ENCODE results near the gene IL1RL2. TPM values are rescaled to one million over a fixed set of nuclear protein-coding genes. Genes with fewer than 3 reads are reported as not detected.

The IL1RL2 gene
- total RNA-seq, 4 donors from 2014 or later = 0.70 to 1.3 TPM; not detected in 2

DNA sequence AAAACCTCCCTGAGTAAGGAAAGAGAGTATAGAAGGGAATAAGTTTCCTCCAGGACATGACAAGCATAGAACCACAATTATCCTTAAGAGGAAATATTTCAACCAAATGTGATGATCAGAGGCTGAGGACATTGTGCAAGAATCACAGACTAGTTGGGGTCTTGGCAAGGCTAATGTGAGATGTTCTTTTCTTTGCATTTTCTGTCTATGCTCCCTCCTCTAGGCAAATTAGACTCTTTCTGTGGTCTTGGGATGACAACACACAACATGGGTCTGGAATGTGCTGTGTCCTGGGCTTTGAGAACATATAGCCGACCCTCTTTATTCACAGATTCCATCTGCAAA is 92.5 kb downstream of the IL1RL2 start:
- Histone ChIP-seq H3K36me3 (no peaks in the 10 kb centered on the region), H3K27me3 (no peaks in the 10 kb centered on the region), H3K27ac (no peak overlapping the region), H3K4me1 (no peaks in the 10 kb centered on the region), H3K9me3 (no peaks in the 10 kb centered on the region), H3K4me3 (no peak overlapping the region)
- intact Hi-C loops (cut with DNase I; ENCODE audit: low total_unique reads) = no loop called here
- DNase-seq = no peak
- TF ChIP-seq POLR2A (IDR thresholded peaks at IDR 0.05) (no peak), CTCF (IDR thresholded peaks at IDR 0.05) (no peak)

DNA sequence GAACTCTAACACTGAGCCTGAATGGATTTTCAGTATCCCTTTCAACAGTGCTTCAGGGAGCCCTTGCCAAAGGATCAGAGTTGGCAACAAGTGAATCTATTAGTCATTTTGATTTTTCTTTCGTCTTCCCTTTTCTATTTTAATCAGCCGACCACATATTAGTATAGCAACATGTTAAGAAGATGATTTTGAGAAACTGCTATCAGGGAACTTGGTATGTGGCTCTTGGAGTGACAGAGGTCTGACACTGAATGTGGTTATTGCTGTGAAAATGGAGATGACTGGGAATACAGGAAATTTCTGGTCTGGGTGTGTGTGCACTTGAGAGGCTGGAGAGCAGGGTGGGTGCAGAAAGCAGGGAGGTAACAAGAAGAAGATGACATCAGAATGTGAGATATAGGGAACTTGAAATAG is 95.9 kb downstream of the IL1RL2 start:
- Histone ChIP-seq H3K9me3 (no peaks in the 10 kb centered on the region), H3K36me3 (no peaks in the 10 kb centered on the region), H3K27me3 (no peaks in the 10 kb centered on the region), H3K4me3 (no peak overlapping the region), H3K4me1 (no peaks in the 10 kb centered on the region), H3K27ac (no peak overlapping the region)
- TF ChIP-seq CTCF (IDR thresholded peaks at IDR 0.05) = no peak
- no peak for TF ChIP-seq POLR2A (IDR thresholded peaks at IDR 0.05)
- intact Hi-C loops (cut with DNase I; ENCODE audit: low total_unique reads) = no loop called here
- DNase-seq = no peak

DNA sequence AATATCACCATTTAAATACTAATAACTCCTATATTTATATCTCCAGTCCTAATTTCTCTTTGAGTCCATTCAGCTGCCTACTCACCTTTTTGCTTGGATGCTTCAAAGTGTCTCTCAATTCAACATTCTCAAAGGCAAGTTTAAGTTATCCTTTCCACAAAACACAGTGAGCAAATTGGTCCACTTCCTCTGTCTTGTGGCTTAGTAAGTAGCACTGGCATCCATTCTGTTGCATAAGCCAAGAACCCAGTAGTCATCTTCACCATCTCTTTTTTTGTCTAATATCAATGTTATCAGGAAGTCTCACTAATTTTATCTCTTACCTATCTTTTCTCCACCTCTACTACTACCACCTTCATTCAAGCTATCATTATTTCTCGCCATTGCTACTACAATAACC is 97.2 kb downstream of the IL1RL2 start:
- Histone ChIP-seq H3K36me3 (no peaks in the 10 kb centered on the region), H3K9me3 (no peaks in the 10 kb centered on the region), H3K27ac (no peak overlapping the region), H3K27me3 (no peaks in the 10 kb centered on the region), H3K4me3 (no peak overlapping the region), H3K4me1 (no peaks in the 10 kb centered on the region)
- no peak for TF ChIP-seq CTCF (IDR thresholded peaks at IDR 0.05)
- TF ChIP-seq POLR2A (IDR thresholded peaks at IDR 0.05) = no peak
- intact Hi-C loops (cut with DNase I; ENCODE audit: low total_unique reads) = no loop called here
- no peak for DNase-seq

- intact Hi-C loops (cut with DNase I; ENCODE audit: low total_unique reads) = no loop called here
- Histone ChIP-seq H3K4me3 (no peak overlapping the region), H3K27ac (no peak overlapping the region), H3K36me3 (no peaks in the 10 kb centered on the region), H3K4me1 (no peaks in the 10 kb centered on the region), H3K9me3 (no peaks in the 10 kb centered on the region), H3K27me3 (no peaks in the 10 kb centered on the region)
- TF ChIP-seq POLR2A (IDR thresholded peaks at IDR 0.05) = no peak
- TF ChIP-seq CTCF (IDR thresholded peaks at IDR 0.05) = no peak
- no peak for DNase-seq
These were observed 97.8 kb downstream of the IL1RL2 start for GRCh38 chr2:102284611-102285010.

GRCh38 chr2:102285368-102285767 is 98.5 kb downstream of the IL1RL2 start:
- H3K9me3 ChIP-seq = no peaks in the 10 kb centered on the region
- H3K36me3 ChIP-seq = no peaks in the 10 kb centered on the region
- intact Hi-C loops (cut with DNase I; ENCODE audit: low total_unique reads) = no loop called here
- H3K27me3 ChIP-seq = no peaks in the 10 kb centered on the region
- TF ChIP-seq POLR2A (IDR thresholded peaks at IDR 0.05) = no peak
- TF ChIP-seq CTCF (IDR thresholded peaks at IDR 0.05) = no peak
- no peak overlapping the region for H3K4me3 ChIP-seq
- no peak for DNase-seq
- H3K27ac ChIP-seq = no peak overlapping the region
- no peaks in the 10 kb centered on the region for H3K4me1 ChIP-seq
